Suprapubic skin (tissue), 4 donors: ENCODE results near the gene RERE. TPM values are rescaled to one million over a fixed set of nuclear protein-coding genes. Genes with fewer than 3 reads are reported as not detected.

Experiments
- DNase-seq, 2 donors: peaks; one replicate each; pipeline ENCODE4 v3.0.0-alpha.2; 2019; ENCODE audit warnings: low spot score in 2 of 2
- H3K27ac ChIP-seq: fragments of 200-600 bp; sonication (generic); one replicate; pipeline ENCODE4 v1.5.1; 2019
- H3K27me3 ChIP-seq: fragments of 200-600 bp; sonication (generic); one replicate; pipeline ENCODE4 v1.5.1; 2019
- H3K36me3 ChIP-seq: fragments of 200-600 bp; sonication (generic); one replicate; pipeline ENCODE4 v1.5.1; 2019
- H3K4me1 ChIP-seq: fragments of 200-600 bp; sonication (generic); one replicate; pipeline ENCODE4 v1.5.1; 2019
- H3K4me3 ChIP-seq: fragments of 200-600 bp; sonication (generic); one replicate; pipeline ENCODE4 v1.5.1; 2019; ENCODE audit warnings: mild to moderate bottlenecking
- H3K9me3 ChIP-seq: fragments of 200-600 bp; sonication (generic); one replicate; pipeline ENCODE4 v1.5.1; 2019
- CTCF ChIP-seq, 2 donors: fragments of 200-600 bp in 1 of 2; fragments of 450-650 bp in 1 of 2; sonication (generic) in 1 of 2; IDR thresholded peaks; one replicate each; pipeline ENCODE4 v1.5.1; 2016 to 2019; ENCODE audit warnings: antibody characterized with exemption in 2 of 2, mild to moderate bottlenecking in 1 of 2, moderate library complexity in 1 of 2
- EP300 ChIP-seq: sonication (generic); formaldehyde crosslinking; IDR thresholded peaks from one replicate; pipeline ENCODE4 v1.6.1; 2017; ENCODE audit warnings: antibody characterized with exemption
- POLR2A ChIP-seq, 2 donors: fragments of 450-650 bp; IDR thresholded peaks; one replicate each; pipeline ENCODE4 v1.6.1; 2017; ENCODE audit warnings: antibody characterized with exemption in 2 of 2, mild to moderate bottlenecking in 2 of 2, moderate library complexity in 2 of 2
- POLR2AphosphoS5 ChIP-seq, 3 donors: sonication (generic); formaldehyde crosslinking; IDR thresholded peaks; one replicate each; pipeline ENCODE4 v1.6.1; 2017; ENCODE audit warnings: antibody characterized with exemption in 3 of 3
- WGBS: methylation state at CpG from one replicate; pipeline ENCODE4 v1.1.5; 2018; 5-methylcytosine and 5-hydroxymethylcytosine counted together
- total RNA-seq, 4 donors: library from RNA; depleted of rRNA; stranded (reverse); fragments of >200 nt; gene quantifications; one replicate each; pipeline ENCODE4 v1.1.0, GENCODE V29; 2016

The RERE gene
- total RNA-seq, 4 donors from 2014 or later, result 43.4 to 113 (median 83.3) TPM

GRCh38 chr1:8321612-8322011, 495.8 kb downstream of the RERE start:
- Histone ChIP-seq H3K9me3 (no peaks in the 10 kb centered on the region), H3K4me3 (no peak overlapping the region), H3K27me3 (no peaks in the 10 kb centered on the region), H3K27ac (no peak overlapping the region), H3K36me3 (no peaks in the 10 kb centered on the region), H3K4me1 (peaks cover 15% of the 10 kb centered on the region)
- no peak for DNase-seq
- 85% methylated on average over 3 of the region's 3 CpGs for WGBS
- TF ChIP-seq CTCF (IDR thresholded peaks at IDR 0.05) (no peak), POLR2A (IDR thresholded peaks at IDR 0.05) (no peak), EP300 (no peak), POLR2AphosphoS5 (IDR thresholded peaks at IDR 0.05) (no peak)

- H3K27ac ChIP-seq, result no peak overlapping the region
- WGBS, result 11% methylated on average over 10 of the region's 18 CpGs
These were observed 499.0 kb downstream of the RERE start for GRCh38 chr1:8318436-8318835.

GRCh38 chr1:8317647-8318381, 499.6 kb downstream of the RERE start, which contains the start of gene SLC45A1:
TSS of gene SLC45A1 (plus strand) at chr1:8318114. CDS start at chr1:8324330, 6,216 bp downstream.
- DNase-seq, result no peak
- H3K4me3 ChIP-seq, result peak within 1 kb of the TSS; percentile 59
- no peaks in the 10 kb centered on the region for H3K9me3 ChIP-seq
- no peak for TF ChIP-seq CTCF (IDR thresholded peaks at IDR 0.05)
- TF ChIP-seq POLR2A (IDR thresholded peaks at IDR 0.05), result no peak
- TF ChIP-seq EP300, result no peak
- no peak for TF ChIP-seq POLR2AphosphoS5 (IDR thresholded peaks at IDR 0.05)
- H3K36me3 ChIP-seq, result no peaks in the 10 kb centered on the region
- H3K27me3 ChIP-seq, result peaks cover 7% of the 10 kb centered on the region
- 25% methylated on average over 18 of the region's 75 CpGs for WGBS
- peaks cover 31% of the 10 kb centered on the region for H3K4me1 ChIP-seq
- H3K27ac ChIP-seq, result no peak within 1 kb of the TSS

More at GRCh38 chr1:8318436-8318835, 499.0 kb downstream of the RERE start:
- Histone ChIP-seq H3K4me1 (peaks cover 29% of the 10 kb centered on the region), H3K27me3 (peaks cover 7% of the 10 kb centered on the region), H3K4me3 (peak overlapping the region; percentile 59), H3K9me3 (no peaks in the 10 kb centered on the region), H3K36me3 (no peaks in the 10 kb centered on the region)
- DNase-seq, result no peak
- TF ChIP-seq EP300, result no peak
- no peak for TF ChIP-seq POLR2A (IDR thresholded peaks at IDR 0.05)
- no peak for TF ChIP-seq CTCF (IDR thresholded peaks at IDR 0.05)
- no peak for TF ChIP-seq POLR2AphosphoS5 (IDR thresholded peaks at IDR 0.05)

GRCh38 chr1:8315573-8316475, 501.6 kb downstream of the RERE start:
- no peak for DNase-seq
- no peak overlapping the region for H3K4me3 ChIP-seq
- no peak overlapping the region for H3K27ac ChIP-seq
- no peaks in the 10 kb centered on the region for H3K9me3 ChIP-seq
- peaks cover 39% of the 10 kb centered on the region for H3K4me1 ChIP-seq
- 87% methylated on average over 10 of the region's 14 CpGs for WGBS
- TF ChIP-seq EP300 (no peak), POLR2AphosphoS5 (IDR thresholded peaks at IDR 0.05) (no peak), CTCF (IDR thresholded peaks at IDR 0.05) (no peak), POLR2A (IDR thresholded peaks at IDR 0.05) (no peak)
- H3K36me3 ChIP-seq, result no peaks in the 10 kb centered on the region
- H3K27me3 ChIP-seq, result peaks cover 7% of the 10 kb centered on the region
